ENCODE data around the gene ZNF174. TPM values are rescaled to one million over a fixed set of nuclear protein-coding genes. Genes with fewer than 3 reads are reported as not detected.

ZNF174 gene
- total and polyA plus RNA-seq, 4 donors, result 8.6 to 15.8 (median 14.2) TPM

DNA sequence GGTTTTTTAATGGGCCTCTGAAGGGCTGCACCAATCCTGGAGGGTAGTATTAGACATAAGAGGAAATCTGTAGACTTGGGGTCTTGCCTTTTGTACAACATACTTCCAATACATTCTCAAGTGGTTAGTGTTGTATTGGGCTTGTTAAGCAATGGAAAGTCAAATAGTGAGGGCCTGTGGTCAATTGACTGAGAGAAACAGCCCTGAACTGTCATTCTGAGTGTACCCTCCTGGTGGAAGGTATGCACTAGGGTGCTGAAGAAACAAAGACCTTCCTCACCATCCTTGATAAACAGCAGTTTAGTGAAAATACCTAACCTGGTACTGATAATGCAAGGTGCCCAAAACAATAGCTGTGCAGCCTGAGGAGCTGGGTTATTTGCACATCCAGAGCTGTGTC lies 23.1 kb upstream of the ZNF174 start:
- Histone ChIP-seq H3K27me3 (ENCODE audit: control insufficient read depth, insufficient read depth, low read length) (no peaks in the 10 kb centered on the region), H3K4me3 (ENCODE audit: low read depth, low read length) (no peak overlapping the region), H3K36me3 (ENCODE audit: control insufficient read depth, insufficient read depth, low read length) (peaks cover 13% of the 10 kb centered on the region), H3K4me1 (ENCODE audit: control insufficient read depth, insufficient read depth, low read length) (no peaks in the 10 kb centered on the region), H3K27ac (ENCODE audit: low read depth, low read length) (no peak overlapping the region), H3K9me3 (ENCODE audit: control insufficient read depth, insufficient read depth, low read length) (peaks cover 16% of the 10 kb centered on the region)
- DNase-seq (ENCODE audit: low read depth in 4 of 6, low spot score in 6 of 6), result no peak

DNA sequence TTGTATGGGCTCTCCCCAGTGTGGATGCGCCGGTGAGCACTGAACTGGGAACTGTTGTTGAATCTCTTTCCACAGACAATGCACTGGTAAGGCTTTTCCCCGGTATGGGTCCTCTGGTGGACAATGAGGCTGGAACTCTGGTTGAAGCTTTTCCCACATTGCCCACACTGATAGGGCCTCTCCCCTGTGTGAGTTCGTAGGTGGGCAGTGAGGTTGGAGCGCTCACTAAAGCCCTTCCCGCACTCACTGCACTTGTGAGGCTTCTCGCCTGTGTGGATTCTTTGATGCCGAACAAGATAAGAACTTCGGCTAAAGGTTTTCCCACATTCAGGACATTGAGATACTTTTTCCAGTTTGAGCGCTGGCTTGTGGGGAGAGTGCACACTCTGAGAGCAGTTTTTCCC lies 18.0 kb upstream of the ZNF174 start:
- no peak for DNase-seq (ENCODE audit: low read depth in 4 of 6, low spot score in 6 of 6)
- H3K4me1 ChIP-seq (ENCODE audit: control insufficient read depth, insufficient read depth, low read length), result no peaks in the 10 kb centered on the region
- peaks cover 30% of the 10 kb centered on the region for H3K36me3 ChIP-seq (ENCODE audit: control insufficient read depth, insufficient read depth, low read length)
- H3K4me3 ChIP-seq (ENCODE audit: low read depth, low read length), result no peak overlapping the region
- H3K27ac ChIP-seq (ENCODE audit: low read depth, low read length), result no peak overlapping the region
- peaks cover 24% of the 10 kb centered on the region for H3K9me3 ChIP-seq (ENCODE audit: control insufficient read depth, insufficient read depth, low read length)
- WGBS (ENCODE audit: insufficient coverage), result 98% methylated on average over 10 of the region's 10 CpGs
- no peaks in the 10 kb centered on the region for H3K27me3 ChIP-seq (ENCODE audit: control insufficient read depth, insufficient read depth, low read length)

DNA sequence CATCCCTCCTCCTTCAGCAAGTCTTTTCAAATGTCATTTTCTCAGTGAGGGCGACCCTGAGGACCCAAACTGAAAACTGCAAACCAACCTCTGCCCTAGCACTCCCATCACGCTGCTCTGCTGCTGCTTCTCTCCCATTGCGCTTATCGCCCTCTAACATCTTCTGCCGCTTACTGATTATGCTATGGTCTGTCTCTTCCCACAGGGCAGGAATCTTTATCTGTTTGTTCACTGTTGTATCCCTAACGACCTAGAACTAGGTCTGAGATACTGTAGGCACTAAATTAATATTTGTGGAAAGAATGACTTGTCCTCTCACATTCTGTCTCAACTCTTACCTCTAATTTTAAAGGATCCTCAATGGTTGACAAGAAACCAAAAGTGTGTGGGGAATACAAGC lies 12.7 kb upstream of the ZNF174 start:
- Histone ChIP-seq H3K36me3 (ENCODE audit: control insufficient read depth, insufficient read depth, low read length) (peaks cover 39% of the 10 kb centered on the region), H3K9me3 (ENCODE audit: control insufficient read depth, insufficient read depth, low read length) (peaks cover 9% of the 10 kb centered on the region), H3K4me1 (ENCODE audit: control insufficient read depth, insufficient read depth, low read length) (no peaks in the 10 kb centered on the region), H3K4me3 (ENCODE audit: low read depth, low read length) (no peak overlapping the region), H3K27ac (ENCODE audit: low read depth, low read length) (no peak overlapping the region), H3K27me3 (ENCODE audit: control insufficient read depth, insufficient read depth, low read length) (no peaks in the 10 kb centered on the region)
- 89% methylated on average over 5 of the region's 6 CpGs for WGBS (ENCODE audit: insufficient coverage)
- DNase-seq (ENCODE audit: low read depth in 4 of 6, low spot score in 6 of 6), result no peak

DNA sequence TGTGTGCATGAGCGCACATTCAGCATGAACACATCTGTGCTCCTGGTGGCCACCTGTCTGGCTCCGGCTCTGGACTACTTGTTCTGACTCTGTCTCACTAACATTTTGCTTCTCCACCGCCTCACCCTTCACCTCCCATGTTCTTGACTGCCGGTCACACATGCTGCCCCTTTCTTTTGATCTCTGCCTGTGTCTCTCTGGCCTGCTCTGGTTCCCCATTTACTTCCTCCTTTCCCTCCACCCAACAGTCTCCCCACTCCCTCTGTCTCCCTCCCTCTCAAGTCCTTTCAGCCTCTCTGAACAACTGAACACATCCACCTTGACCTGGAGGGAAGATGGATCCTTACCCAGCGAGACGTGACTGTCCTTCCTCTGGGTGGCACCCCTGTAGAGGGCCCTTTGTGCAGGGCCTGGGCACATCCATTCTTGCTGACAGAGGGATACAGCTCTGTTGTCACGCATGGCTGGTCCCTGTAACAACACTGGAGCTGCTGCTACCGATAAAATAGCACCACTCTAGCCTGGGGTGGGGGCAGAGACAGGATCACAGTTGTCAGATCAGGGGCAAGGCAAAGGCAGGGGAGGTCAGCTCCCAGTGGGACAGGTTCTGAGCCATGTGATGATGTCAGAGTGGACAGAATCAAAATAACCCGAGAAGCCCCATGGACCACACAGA lies 11.2 kb upstream of the ZNF174 start:
- H3K9me3 ChIP-seq (ENCODE audit: control insufficient read depth, insufficient read depth, low read length), result peaks cover 4% of the 10 kb centered on the region
- H3K4me1 ChIP-seq (ENCODE audit: control insufficient read depth, insufficient read depth, low read length), result no peaks in the 10 kb centered on the region
- H3K4me3 ChIP-seq (ENCODE audit: low read depth, low read length), result no peak overlapping the region
- WGBS (ENCODE audit: insufficient coverage), result 90% methylated on average over 8 of the region's 9 CpGs
- H3K36me3 ChIP-seq (ENCODE audit: control insufficient read depth, insufficient read depth, low read length), result peaks cover 45% of the 10 kb centered on the region
- H3K27ac ChIP-seq (ENCODE audit: low read depth, low read length), result no peak overlapping the region
- DNase-seq (ENCODE audit: low read depth in 4 of 6, low spot score in 6 of 6), result no peak
- H3K27me3 ChIP-seq (ENCODE audit: control insufficient read depth, insufficient read depth, low read length), result no peaks in the 10 kb centered on the region

DNA sequence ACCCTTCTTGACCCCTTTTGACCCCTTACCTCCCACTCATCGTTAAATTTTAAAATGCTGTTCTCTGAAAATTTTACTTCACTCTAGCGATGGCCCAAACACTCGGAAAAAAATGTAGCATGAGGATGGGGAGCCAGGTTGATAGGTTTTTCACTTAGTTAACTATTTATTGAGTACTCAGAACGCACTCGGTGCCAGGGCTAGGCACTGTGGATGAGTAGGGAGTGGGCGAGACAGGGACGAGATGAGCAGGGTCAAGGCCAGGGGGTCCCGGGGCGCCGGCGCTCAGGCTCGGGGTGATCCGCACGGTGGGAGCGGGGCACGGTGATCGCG lies 603 bp upstream of the ZNF174 start:
- Histone ChIP-seq H3K36me3 (ENCODE audit: control insufficient read depth, insufficient read depth, low read length) (peaks cover 35% of the 10 kb centered on the region), H3K27ac (ENCODE audit: low read depth, low read length) (peak overlapping the region; percentile 75), H3K4me3 (ENCODE audit: low read depth, low read length) (peak overlapping the region; percentile 79), H3K4me1 (ENCODE audit: control insufficient read depth, insufficient read depth, low read length) (peaks cover 21% of the 10 kb centered on the region), H3K27me3 (ENCODE audit: control insufficient read depth, insufficient read depth, low read length) (no peaks in the 10 kb centered on the region), H3K9me3 (ENCODE audit: control insufficient read depth, insufficient read depth, low read length) (peaks cover 8% of the 10 kb centered on the region)
- no peak for DNase-seq (ENCODE audit: low read depth in 4 of 6, low spot score in 6 of 6)
- 0% methylated on average over 17 of the region's 18 CpGs for WGBS (ENCODE audit: insufficient coverage)

DNA sequence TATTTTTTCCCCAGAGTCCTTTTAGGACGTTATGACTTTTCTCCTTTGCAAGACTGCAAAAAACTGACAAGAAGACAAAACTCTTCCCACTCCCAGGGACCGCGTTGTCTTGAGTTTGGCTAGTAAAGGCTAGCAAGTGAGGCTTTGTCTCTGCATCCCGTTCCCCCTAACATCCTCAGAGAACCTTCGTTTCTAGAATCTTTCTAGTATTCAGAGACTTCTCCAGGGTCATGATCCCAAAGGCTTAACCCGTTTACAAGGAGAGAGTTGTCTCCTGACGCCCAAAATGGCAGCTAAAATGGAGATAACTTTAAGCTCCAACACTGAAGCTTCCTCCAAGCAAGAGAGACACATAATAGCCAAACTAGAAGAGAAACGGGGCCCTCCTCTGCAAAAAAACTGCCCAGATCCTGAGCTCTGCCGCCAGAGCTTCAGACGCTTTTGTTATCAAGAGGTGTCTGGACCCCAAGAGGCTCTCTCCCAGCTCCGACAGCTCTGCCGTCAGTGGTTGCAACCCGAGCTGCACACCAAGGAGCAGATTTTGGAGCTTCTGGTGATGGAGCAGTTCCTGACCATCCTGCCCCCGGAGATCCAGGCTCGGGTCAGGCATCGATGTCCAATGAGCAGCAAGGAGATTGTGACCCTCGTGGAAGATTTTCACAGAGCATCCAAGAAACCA lies 843 bp downstream of the ZNF174 start:
- DNase-seq (ENCODE audit: low read depth in 4 of 6, low spot score in 6 of 6), result peak in 3 of 6 donors; percentile 3 to 13 (median 9)
- peak overlapping the region; percentile 79 for H3K4me3 ChIP-seq (ENCODE audit: low read depth, low read length)
- no peaks in the 10 kb centered on the region for H3K27me3 ChIP-seq (ENCODE audit: control insufficient read depth, insufficient read depth, low read length)
- WGBS (ENCODE audit: insufficient coverage), result 24% methylated on average over 14 of the region's 17 CpGs
- peaks cover 33% of the 10 kb centered on the region for H3K36me3 ChIP-seq (ENCODE audit: control insufficient read depth, insufficient read depth, low read length)
- H3K27ac ChIP-seq (ENCODE audit: low read depth, low read length), result peak overlapping the region; percentile 72
- H3K9me3 ChIP-seq (ENCODE audit: control insufficient read depth, insufficient read depth, low read length), result peaks cover 15% of the 10 kb centered on the region
- peaks cover 21% of the 10 kb centered on the region for H3K4me1 ChIP-seq (ENCODE audit: control insufficient read depth, insufficient read depth, low read length)

DNA sequence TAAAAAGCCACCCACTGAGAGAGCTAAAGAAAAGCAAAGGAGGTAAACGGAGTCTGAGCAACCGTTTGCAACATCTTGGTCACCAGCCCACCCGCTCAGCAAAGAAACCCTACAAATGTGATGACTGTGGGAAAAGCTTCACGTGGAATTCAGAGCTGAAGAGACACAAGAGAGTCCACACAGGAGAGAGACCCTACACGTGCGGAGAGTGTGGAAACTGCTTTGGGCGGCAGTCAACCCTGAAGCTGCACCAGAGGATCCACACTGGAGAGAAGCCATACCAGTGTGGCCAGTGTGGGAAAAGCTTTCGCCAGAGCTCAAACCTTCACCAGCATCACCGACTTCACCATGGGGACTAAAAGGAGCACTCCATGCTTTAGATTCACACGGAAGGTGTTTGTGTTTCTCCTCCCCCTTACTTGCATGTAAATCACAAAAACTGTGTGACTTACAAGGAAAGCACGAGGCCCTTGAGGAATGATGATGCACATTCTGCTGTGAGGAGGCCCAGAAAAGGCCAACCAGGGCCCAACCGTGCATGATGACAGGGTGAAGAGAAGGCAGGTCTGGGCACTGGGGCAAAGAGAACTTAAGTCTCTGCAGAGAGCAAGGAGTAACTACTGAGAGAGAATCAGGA lies 7.7 kb downstream of the ZNF174 start:
- Histone ChIP-seq H3K9me3 (ENCODE audit: control insufficient read depth, insufficient read depth, low read length) (peaks cover 40% of the 10 kb centered on the region), H3K27me3 (ENCODE audit: control insufficient read depth, insufficient read depth, low read length) (no peaks in the 10 kb centered on the region), H3K27ac (ENCODE audit: low read depth, low read length) (no peak overlapping the region), H3K4me3 (ENCODE audit: low read depth, low read length) (no peak overlapping the region), H3K36me3 (ENCODE audit: control insufficient read depth, insufficient read depth, low read length) (peaks cover 46% of the 10 kb centered on the region), H3K4me1 (ENCODE audit: control insufficient read depth, insufficient read depth, low read length) (peaks cover 3% of the 10 kb centered on the region)
- 97% methylated on average over 9 of the region's 12 CpGs for WGBS (ENCODE audit: insufficient coverage)
- DNase-seq (ENCODE audit: low read depth in 4 of 6, low spot score in 6 of 6), result no peak

DNA sequence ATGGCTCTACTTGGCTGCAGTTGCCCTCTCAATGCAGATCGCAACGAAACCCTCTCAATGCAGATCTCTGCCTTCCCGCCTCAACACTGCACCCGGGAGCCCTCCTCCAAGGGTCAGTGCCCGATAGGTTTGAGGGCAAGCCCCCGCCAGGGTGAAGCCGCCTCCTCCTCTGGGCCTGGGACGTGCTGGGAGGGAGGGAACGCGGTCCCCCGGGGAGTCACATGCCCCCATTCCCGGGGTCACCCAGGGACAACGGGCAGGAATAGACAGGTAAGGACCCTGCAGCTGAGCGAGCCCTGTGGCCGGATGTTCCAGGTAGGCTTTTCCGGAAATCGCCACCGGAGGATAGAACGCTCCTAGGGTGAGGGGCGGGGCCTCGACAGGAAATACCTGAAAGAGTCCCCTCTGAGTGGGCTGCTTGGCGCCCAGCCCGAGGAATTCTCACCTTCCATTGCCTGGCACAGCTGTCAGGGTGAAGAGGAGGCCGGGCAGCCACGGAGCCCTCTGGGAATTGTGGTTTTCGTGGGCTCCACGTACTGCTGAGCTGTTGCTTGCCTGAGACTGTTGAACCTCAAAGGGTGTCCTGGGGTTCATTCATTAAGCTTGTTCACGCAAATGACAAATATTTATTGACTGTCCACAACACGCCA lies 12.8 kb downstream of the ZNF174 start:
- H3K27me3 ChIP-seq (ENCODE audit: control insufficient read depth, insufficient read depth, low read length), result no peaks in the 10 kb centered on the region
- 35% methylated on average over 28 of the region's 29 CpGs for WGBS (ENCODE audit: insufficient coverage)
- no peak overlapping the region for H3K27ac ChIP-seq (ENCODE audit: low read depth, low read length)
- no peak for DNase-seq (ENCODE audit: low read depth in 4 of 6, low spot score in 6 of 6)
- no peaks in the 10 kb centered on the region for H3K4me1 ChIP-seq (ENCODE audit: control insufficient read depth, insufficient read depth, low read length)
- H3K9me3 ChIP-seq (ENCODE audit: control insufficient read depth, insufficient read depth, low read length), result peaks cover 11% of the 10 kb centered on the region
- peaks cover 19% of the 10 kb centered on the region for H3K36me3 ChIP-seq (ENCODE audit: control insufficient read depth, insufficient read depth, low read length)
- no peak overlapping the region for H3K4me3 ChIP-seq (ENCODE audit: low read depth, low read length)

DNA sequence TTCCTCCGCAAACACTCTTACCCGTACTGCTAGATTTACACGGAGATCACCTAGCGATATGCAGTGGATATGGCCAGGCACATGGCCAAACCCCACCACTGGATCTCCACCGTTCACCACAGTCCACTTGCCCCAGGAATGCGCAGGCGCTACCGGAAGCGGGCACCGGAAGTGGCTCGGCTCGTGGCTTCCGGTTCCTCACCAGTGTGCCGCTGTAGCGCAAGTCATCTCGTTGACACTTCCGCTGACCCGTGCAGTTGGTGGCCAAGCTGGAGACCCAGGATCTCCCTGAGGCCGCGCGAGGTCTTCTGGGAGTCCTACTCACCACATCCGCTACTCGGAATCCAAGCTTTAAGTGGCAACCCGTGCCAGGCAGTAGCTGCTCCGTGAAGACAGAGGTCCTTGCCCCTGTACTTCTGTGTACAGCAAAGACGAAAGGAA lies 30.8 kb downstream of the ZNF174 start:
- 51% methylated on average over 26 of the region's 26 CpGs for WGBS (ENCODE audit: insufficient coverage)
- H3K27me3 ChIP-seq (ENCODE audit: control insufficient read depth, insufficient read depth, low read length), result no peaks in the 10 kb centered on the region
- peaks cover 5% of the 10 kb centered on the region for H3K36me3 ChIP-seq (ENCODE audit: control insufficient read depth, insufficient read depth, low read length)
- peak overlapping the region; percentile 29 for H3K4me3 ChIP-seq (ENCODE audit: low read depth, low read length)
- DNase-seq (ENCODE audit: low read depth in 4 of 6, low spot score in 6 of 6), result peak in 2 of 6 donors; percentile 61 to 75
- no peak overlapping the region for H3K27ac ChIP-seq (ENCODE audit: low read depth, low read length)
- no peaks in the 10 kb centered on the region for H3K9me3 ChIP-seq (ENCODE audit: control insufficient read depth, insufficient read depth, low read length)
- H3K4me1 ChIP-seq (ENCODE audit: control insufficient read depth, insufficient read depth, low read length), result peaks cover 4% of the 10 kb centered on the region

Data from spinal cord (tissue), 10 donors.